GM12873 (cell line): Measurements from ENCODE around the gene C16orf92.

Experiments used
- CTCF ChIP-seq: IDR thresholded peaks from 2 replicates; pipeline ENCODE4 v1.5.1; 2012; ENCODE audit warnings: low read depth, mild to moderate bottlenecking, moderate library complexity, low read length, control low read depth; ENCODE audit not compliant: insufficient read depth; ENCODE audit errors: missing control alignments

The C16orf92 gene

GRCh38 chr16:29990883-29991570, 32.0 kb upstream of the C16orf92 start:
- TF ChIP-seq CTCF = no peak

- no peak for TF ChIP-seq CTCF
Measured at GRCh38 chr16:29991571-29991904, 31.5 kb upstream of the C16orf92 start.

- TF ChIP-seq CTCF = no peak
Measured at GRCh38 chr16:29992344-29992967, 30.5 kb upstream of the C16orf92 start.

- TF ChIP-seq CTCF = no peak
Measured at GRCh38 chr16:29993191-29993902, 29.7 kb upstream of the C16orf92 start.

GRCh38 chr16:29993903-29994599, 28.9 kb upstream of the C16orf92 start:
- no peak for TF ChIP-seq CTCF

- no peak for TF ChIP-seq CTCF
Measured at GRCh38 chr16:29994600-29995323, 28.2 kb upstream of the C16orf92 start.
